Breast epithelium (tissue), 4 donors: Measurements from ENCODE around the gene ITGA8. TPM values are rescaled to one million over a fixed set of nuclear protein-coding genes. Genes with fewer than 3 reads are reported as not detected.

Experiments
- DNase-seq, 2 donors: peaks; one replicate each; pipeline ENCODE4 v3.0.0-alpha.2; 2019; ENCODE audit warnings: low spot score in 2 of 2
- H3K27ac ChIP-seq, 2 donors: fragments of 200-600 bp; sonication (generic) in 1 of 2; one replicate each; pipeline ENCODE4 v1.5.1; 2016 to 2019; ENCODE audit warnings: mild to moderate bottlenecking in 1 of 2
- H3K27me3 ChIP-seq, 2 donors: fragments of 200-600 bp; sonication (generic) in 1 of 2; one replicate each; pipeline versions ENCODE4 v1.5.1 to v1.6.0; 2017 to 2019; ENCODE audit warnings: control low read depth in 1 of 2, mild to moderate bottlenecking in 1 of 2
- H3K36me3 ChIP-seq: fragments of 200-600 bp; one replicate; pipeline ENCODE4 v1.5.1; 2019
- H3K4me1 ChIP-seq, 2 donors: fragments of 200-600 bp; sonication (generic); one replicate each; pipeline ENCODE4 v1.5.1; 2016 to 2019; ENCODE audit warnings: control low read depth in 1 of 2
- H3K4me3 ChIP-seq, 3 donors: fragments of 200-600 bp; sonication (generic); 1 replicate in 2 of 3; 2 replicates in 1 of 3; pipeline ENCODE4 v1.5.1; 2016 to 2019; ENCODE audit warnings: mild to moderate bottlenecking in 3 of 3, moderate library complexity in 2 of 3
- H3K9me3 ChIP-seq, 2 donors: fragments of 200-600 bp; sonication (generic) in 1 of 2; one replicate each; pipeline ENCODE4 v1.5.1; 2016 to 2019; ENCODE audit warnings: control low read depth in 1 of 2
- CTCF ChIP-seq, 3 donors: fragments of 450-650 bp; IDR thresholded peaks; one replicate each; pipeline ENCODE4 v1.5.1; 2016 to 2017; ENCODE audit warnings: antibody characterized with exemption in 3 of 3, mild to moderate bottlenecking in 3 of 3, moderate library complexity in 3 of 3
- POLR2A ChIP-seq: fragments of 450-650 bp; IDR thresholded peaks from one replicate; pipeline ENCODE4 v1.6.1; 2016; ENCODE audit warnings: antibody characterized with exemption, mild to moderate bottlenecking, moderate library complexity
- POLR2AphosphoS5 ChIP-seq, 3 donors: sonication (generic); formaldehyde crosslinking; IDR thresholded peaks; one replicate each; pipeline ENCODE4 v1.6.1; 2017; ENCODE audit warnings: antibody characterized with exemption in 3 of 3
- intact Hi-C: fragments of 100-400 bp; cut with DNase I; formaldehyde crosslinking; loops from one replicate; pipeline ENCODE4 v1.15.1; 2023; ENCODE audit warnings: low total_unique reads
- total RNA-seq, 3 donors: library from RNA; depleted of rRNA; stranded (reverse); fragments of >200 nt; gene quantifications; one replicate each; pipeline ENCODE4 v1.1.0, GENCODE V29; 2016

Gene ITGA8
- total RNA-seq, 3 donors from 2014 or later = 2.0 to 2.9 (median 2.6) TPM

DNA sequence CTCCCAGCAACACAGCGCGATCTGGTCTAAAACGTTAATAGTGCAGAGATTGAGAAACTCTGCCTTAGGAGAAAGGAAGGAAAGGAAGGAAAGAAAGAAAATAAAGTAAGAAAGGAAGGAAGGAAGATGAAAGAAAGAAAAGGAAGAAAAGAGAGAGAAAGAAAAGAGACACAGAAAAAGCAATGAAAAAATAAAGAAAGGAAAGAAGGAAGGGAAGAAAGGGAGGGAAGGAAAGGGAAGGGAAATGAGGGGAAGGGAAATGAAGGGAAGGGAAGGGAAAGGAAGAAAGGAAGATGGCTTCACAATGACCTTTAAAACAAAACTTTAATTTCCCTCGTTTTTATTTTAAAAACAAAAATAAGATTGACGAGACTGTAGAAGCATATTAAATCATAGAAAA is 173.1 kb downstream of the ITGA8 start:
- no peaks in the 10 kb centered on the region for H3K27me3 ChIP-seq
- H3K36me3 ChIP-seq = no peaks in the 10 kb centered on the region
- H3K27ac ChIP-seq = no peak overlapping the region
- DNase-seq = no peak
- H3K4me3 ChIP-seq = no peak overlapping the region
- no peak for TF ChIP-seq POLR2A
- no peak for TF ChIP-seq POLR2AphosphoS5 (IDR thresholded peaks at IDR 0.05)
- TF ChIP-seq CTCF (IDR thresholded peaks at IDR 0.05) = no peak
- intact Hi-C loops = no loop called here
- peaks cover 0 to 7% of the 10 kb centered on the region in 2 donors for H3K9me3 ChIP-seq
- H3K4me1 ChIP-seq = no peaks in the 10 kb centered on the region

- no peaks in the 10 kb centered on the region for H3K27me3 ChIP-seq
- intact Hi-C loops = no loop called here
- no peak for TF ChIP-seq POLR2AphosphoS5 (IDR thresholded peaks at IDR 0.05)
- TF ChIP-seq CTCF (IDR thresholded peaks at IDR 0.05) = no peak
- TF ChIP-seq POLR2A = no peak
- peaks cover 0 to 7% of the 10 kb centered on the region in 2 donors for H3K9me3 ChIP-seq
- H3K4me1 ChIP-seq = no peaks in the 10 kb centered on the region
- no peak for DNase-seq
- H3K36me3 ChIP-seq = no peaks in the 10 kb centered on the region
- H3K4me3 ChIP-seq = no peak overlapping the region
- H3K27ac ChIP-seq = no peak overlapping the region
Measured at GRCh38 chr10:15545884-15546283, 173.8 kb downstream of the ITGA8 start.

DNA sequence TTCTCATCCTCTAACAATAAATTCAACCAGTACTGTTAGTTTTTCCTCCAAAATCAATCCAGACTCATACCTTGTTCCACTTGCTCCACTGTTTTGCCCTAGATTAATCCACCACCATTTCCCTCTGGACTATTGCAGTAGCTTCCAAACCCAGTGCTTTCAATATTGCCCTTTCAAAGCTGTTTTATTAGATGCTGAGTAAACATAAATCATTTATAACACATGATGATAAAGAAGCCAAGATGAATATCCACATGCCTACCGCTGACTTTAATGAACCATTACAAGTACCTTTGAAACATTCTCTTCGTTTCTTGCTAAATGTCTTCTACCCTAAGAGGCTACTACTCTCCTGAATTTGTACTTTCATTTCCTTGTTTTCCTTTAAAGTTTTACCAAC is 174.5 kb downstream of the ITGA8 start:
- no peak for DNase-seq
- no peak overlapping the region for H3K27ac ChIP-seq
- H3K27me3 ChIP-seq = no peaks in the 10 kb centered on the region
- TF ChIP-seq POLR2A = no peak
- no peak for TF ChIP-seq POLR2AphosphoS5 (IDR thresholded peaks at IDR 0.05)
- no peak for TF ChIP-seq CTCF (IDR thresholded peaks at IDR 0.05)
- no peaks in the 10 kb centered on the region for H3K36me3 ChIP-seq
- H3K4me3 ChIP-seq = no peak overlapping the region
- intact Hi-C loops = no loop called here
- H3K4me1 ChIP-seq = no peaks in the 10 kb centered on the region
- peaks cover 0 to 5% of the 10 kb centered on the region in 2 donors for H3K9me3 ChIP-seq

DNA sequence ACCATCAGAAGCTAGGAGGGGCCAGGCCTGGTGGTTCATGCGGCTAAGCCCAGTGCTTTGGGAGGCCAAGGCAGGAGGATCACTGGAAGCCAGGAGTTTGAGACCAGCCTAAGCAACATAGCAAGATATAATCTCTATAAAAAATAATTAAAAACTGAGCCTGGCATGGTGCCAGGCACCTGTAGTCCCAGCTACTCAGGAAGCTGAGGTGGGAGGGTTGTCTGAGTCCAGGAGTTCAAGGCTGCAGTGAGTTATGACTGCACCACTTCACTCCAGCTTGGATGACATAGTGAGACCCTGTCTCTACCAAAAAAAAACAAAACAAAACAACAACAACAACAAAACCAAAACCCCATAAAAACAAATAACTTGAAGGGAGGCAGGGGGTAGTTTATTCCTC is 175.7 kb downstream of the ITGA8 start:
- Histone ChIP-seq H3K4me1 (no peaks in the 10 kb centered on the region), H3K36me3 (no peaks in the 10 kb centered on the region), H3K27me3 (no peaks in the 10 kb centered on the region), H3K27ac (no peak overlapping the region), H3K9me3 (no peaks in the 10 kb centered on the region), H3K4me3 (no peak overlapping the region)
- TF ChIP-seq POLR2A (no peak), CTCF (IDR thresholded peaks at IDR 0.05) (no peak), POLR2AphosphoS5 (IDR thresholded peaks at IDR 0.05) (no peak)
- DNase-seq = no peak
- intact Hi-C loops = no loop called here

GRCh38 chr10:15542817-15543216 is 176.9 kb downstream of the ITGA8 start:
- H3K36me3 ChIP-seq = no peaks in the 10 kb centered on the region
- no peaks in the 10 kb centered on the region for H3K9me3 ChIP-seq
- no peak overlapping the region for H3K27ac ChIP-seq
- H3K27me3 ChIP-seq = no peaks in the 10 kb centered on the region
- H3K4me3 ChIP-seq = no peak overlapping the region
- H3K4me1 ChIP-seq = no peaks in the 10 kb centered on the region
- no peak for DNase-seq
- intact Hi-C loops = no loop called here
- TF ChIP-seq POLR2AphosphoS5 (IDR thresholded peaks at IDR 0.05) (no peak), CTCF (IDR thresholded peaks at IDR 0.05) (no peak), POLR2A (no peak)
